NCI-H446 (cell line): ENCODE results near the gene CHST10.

Experiments used
- DNase-seq, 2 experiments: peaks; one replicate each; lab custom pipeline; 2025; lab: John Stamatoyannopoulos, UW

Gene CHST10

GRCh38 chr2:100416397-100416934 is 1.0 kb downstream of the CHST10 start:
- DNase-seq = no peak

GRCh38 chr2:100413571-100413970 is 3.9 kb downstream of the CHST10 start:
- no peak for DNase-seq

- no peak for DNase-seq
Measured at GRCh38 chr2:100412881-100413321, 4.6 kb downstream of the CHST10 start.

- no peak for DNase-seq
Measured at GRCh38 chr2:100412466-100412865, 5.0 kb downstream of the CHST10 start.

- no peak for DNase-seq
Measured at GRCh38 chr2:100411841-100412292, 5.6 kb downstream of the CHST10 start.

GRCh38 chr2:100409975-100410647 is 7.4 kb downstream of the CHST10 start:
- no peak for DNase-seq

- DNase-seq = no peak
Measured at GRCh38 chr2:100409461-100409860, 8.0 kb downstream of the CHST10 start.

- no peak for DNase-seq
Measured at GRCh38 chr2:100408941-100409340, 8.5 kb downstream of the CHST10 start.

GRCh38 chr2:100408104-100408503 is 9.4 kb downstream of the CHST10 start:
- DNase-seq = no peak

GRCh38 chr2:100407563-100407962 is 9.9 kb downstream of the CHST10 start:
- no peak for DNase-seq

- no peak for DNase-seq
Measured at GRCh38 chr2:100407073-100407472, 10.4 kb downstream of the CHST10 start.

GRCh38 chr2:100406120-100406508 is 11.4 kb downstream of the CHST10 start:
- DNase-seq = no peak

- no peak for DNase-seq
Measured at GRCh38 chr2:100405403-100406119, 11.9 kb downstream of the CHST10 start.

- DNase-seq = no peak
Measured at GRCh38 chr2:100404411-100404810, 13.1 kb downstream of the CHST10 start.

GRCh38 chr2:100403722-100404121 is 13.7 kb downstream of the CHST10 start:
- no peak for DNase-seq

- no peak for DNase-seq
Measured at GRCh38 chr2:100401268-100401667, 16.2 kb downstream of the CHST10 start.

GRCh38 chr2:100399714-100400113 is 17.8 kb downstream of the CHST10 start:
- no peak for DNase-seq

GRCh38 chr2:100397976-100398375 is 19.5 kb downstream of the CHST10 start:
- no peak for DNase-seq

- no peak for DNase-seq
Measured at GRCh38 chr2:100397118-100397860, 20.2 kb downstream of the CHST10 start.

GRCh38 chr2:100396483-100396882 is 21.0 kb downstream of the CHST10 start:
- DNase-seq = no peak

GRCh38 chr2:100395532-100396350 is 21.7 kb downstream of the CHST10 start:
- no peak for DNase-seq
